Astrocyte (in vitro differentiated cells and primary cell): ENCODE results near the gene CETN3. TPM values are rescaled to one million over a fixed set of nuclear protein-coding genes. Genes with fewer than 3 reads are reported as not detected.

Experiments used
- DNase-seq: peaks from one replicate; pipeline ENCODE4 v3.0.0-alpha.2; 2010; ENCODE audit warnings: low read depth
- FAIRE-seq: peaks from 2 replicates; lab custom pipeline; 2011; peaks lifted over from hg19 to GRCh38; lab: Jason Lieb, UNC
- H2AFZ ChIP-seq: 2 replicates; pipeline ENCODE4 v1.6.0; 2012; ENCODE audit warnings: low read depth, low read length, inconsistent platforms
- H3K27ac ChIP-seq: 2 replicates; pipeline ENCODE4 v1.5.1; 2011; ENCODE audit warnings: low read depth, low read length, inconsistent platforms
- H3K27me3 ChIP-seq: 2 replicates; pipeline ENCODE4 v1.6.0; 2011; ENCODE audit warnings: low read length, inconsistent platforms; ENCODE audit not compliant: insufficient read depth
- H3K36me3 ChIP-seq: 2 replicates; pipeline ENCODE4 v1.5.1; 2011; ENCODE audit warnings: low read length, inconsistent platforms; ENCODE audit not compliant: insufficient read depth
- H3K4me1 ChIP-seq: 2 replicates; pipeline ENCODE4 v1.5.1; 2011; ENCODE audit warnings: low read length, inconsistent platforms; ENCODE audit not compliant: insufficient read depth
- H3K4me2 ChIP-seq: 2 replicates; pipeline ENCODE4 v1.6.0; 2012; ENCODE audit warnings: low read length, inconsistent platforms
- H3K4me3 ChIP-seq: 2 replicates; pipeline ENCODE4 v1.5.1; 2011; ENCODE audit warnings: low read depth, mild to moderate bottlenecking, low read length, inconsistent platforms; ENCODE audit not compliant: insufficient read depth
- H3K79me2 ChIP-seq: 2 replicates; pipeline ENCODE4 v1.6.0; 2012; ENCODE audit warnings: mild to moderate bottlenecking, low read length, inconsistent platforms; ENCODE audit not compliant: insufficient read depth
- H3K9ac ChIP-seq: 2 replicates; pipeline ENCODE4 v1.6.0; 2012; ENCODE audit warnings: mild to moderate bottlenecking, low read length, inconsistent platforms
- H3K9me3 ChIP-seq: 2 replicates; pipeline ENCODE4 v1.5.1; 2012; ENCODE audit warnings: low read depth, mild to moderate bottlenecking, low read length, inconsistent platforms; ENCODE audit not compliant: insufficient read depth
- H4K20me1 ChIP-seq: 2 replicates; pipeline ENCODE4 v1.6.0; 2012; ENCODE audit warnings: low read length, inconsistent platforms; ENCODE audit not compliant: insufficient read depth
- H3K27ac Mint-ChIP-seq: one replicate; pipeline ENCODE4 v1.8.0; 2021; ENCODE audit warnings: mild to moderate bottlenecking, mixed read lengths; ENCODE audit not compliant: unreplicated experiment
- H3K27me3 Mint-ChIP-seq: one replicate; pipeline ENCODE4 v1.8.0; 2021; ENCODE audit warnings: low read depth, mixed read lengths; ENCODE audit not compliant: unreplicated experiment
- H3K36me3 Mint-ChIP-seq: one replicate; pipeline ENCODE4 v1.8.0; 2021; ENCODE audit warnings: low read depth, mixed read lengths; ENCODE audit not compliant: unreplicated experiment
- H3K4me1 Mint-ChIP-seq: one replicate; pipeline ENCODE4 v1.8.0; 2021; ENCODE audit warnings: low read depth, mixed read lengths; ENCODE audit not compliant: unreplicated experiment
- H3K4me3 Mint-ChIP-seq: one replicate; pipeline ENCODE4 v1.8.0; 2021; ENCODE audit warnings: mild to moderate bottlenecking, moderate library complexity, mixed read lengths; ENCODE audit not compliant: unreplicated experiment
- H3K9me3 Mint-ChIP-seq: one replicate; pipeline ENCODE4 v1.8.0; 2021; ENCODE audit warnings: mild to moderate bottlenecking, mixed read lengths; ENCODE audit not compliant: unreplicated experiment
- CTCF ChIP-seq: IDR thresholded peaks from 2 replicates; pipeline ENCODE4 v1.5.1; 2011; ENCODE audit warnings: low read depth, mild to moderate bottlenecking, inconsistent platforms, low read length, moderate library complexity; ENCODE audit not compliant: insufficient read depth
- EZH2 ChIP-seq: IDR thresholded peaks from 2 replicates; pipeline ENCODE4 v1.6.1; 2012; ENCODE audit warnings: mild to moderate bottlenecking, low read length, inconsistent platforms; ENCODE audit not compliant: insufficient read depth
- total RNA-seq: library from RNA; stranded (reverse); gene quantifications from 2 replicates; pipeline ENCODE4 v1.2.1, GENCODE V29; 2021

The CETN3 gene
- total RNA-seq, 1 donor from 2014 or later = 18.2 TPM

DNA sequence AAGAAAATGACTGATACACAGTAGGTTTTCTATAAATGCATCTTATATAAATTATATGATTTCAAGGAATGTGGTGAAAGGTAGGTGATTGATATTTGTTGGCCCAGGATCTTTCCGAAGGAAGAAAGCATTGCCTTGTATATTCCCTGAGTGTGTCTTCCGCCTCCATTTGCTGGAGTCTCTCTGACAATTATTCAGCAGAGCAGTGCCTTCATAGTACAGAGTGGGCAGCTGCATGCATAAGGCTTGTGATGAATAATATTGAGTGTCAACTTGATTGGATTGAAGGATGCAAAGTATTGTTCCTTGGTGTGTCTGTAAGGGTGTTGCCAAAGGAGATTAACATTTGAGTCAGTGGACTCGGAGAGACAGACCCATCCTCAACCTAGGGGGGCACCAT lies 58.5 kb downstream of the CETN3 start:
- Histone ChIP-seq H3K4me1 (no peaks in the 10 kb centered on the region), H3K79me2 (no peaks in the 10 kb centered on the region), H3K4me3 (no peak overlapping the region), H4K20me1 (no peaks in the 10 kb centered on the region), H3K9ac (no peak overlapping the region), H2AFZ (no peak overlapping the region), H3K36me3 (no peaks in the 10 kb centered on the region), H3K9me3 (no peaks in the 10 kb centered on the region), H3K27me3 (no peaks in the 10 kb centered on the region), H3K27ac (no peak overlapping the region), H3K4me2 (no peak overlapping the region)
- Mint-ChIP-seq H3K4me3 (no peak overlapping the region), H3K36me3 (no peaks in the 10 kb centered on the region), H3K27me3 (no peaks in the 10 kb centered on the region), H3K9me3 (no peaks in the 10 kb centered on the region), H3K27ac (no peak overlapping the region), H3K4me1 (no peaks in the 10 kb centered on the region)
- no peak for FAIRE-seq
- TF ChIP-seq EZH2 = no peak
- no peak for TF ChIP-seq CTCF
- no peak for DNase-seq

DNA sequence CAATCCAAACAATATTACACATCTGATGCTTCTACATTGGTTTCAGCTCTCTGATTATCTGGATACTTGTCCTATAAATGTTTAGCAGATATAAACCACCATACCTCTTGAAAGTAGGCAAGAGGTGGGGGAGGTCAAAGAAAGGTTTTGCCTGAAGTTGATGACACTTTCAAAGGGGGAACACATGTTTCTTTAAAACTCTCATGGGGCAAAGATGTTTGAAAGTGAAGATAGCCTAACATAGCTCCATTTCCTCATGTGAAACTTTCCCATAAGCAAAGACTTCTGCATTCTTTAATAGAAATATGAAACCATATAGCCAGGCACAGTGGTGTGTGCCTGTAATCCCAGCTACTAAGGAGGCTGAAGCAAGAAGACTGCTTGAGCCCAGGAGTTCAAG lies 62.1 kb downstream of the CETN3 start:
- Histone ChIP-seq H4K20me1 (no peaks in the 10 kb centered on the region), H3K9me3 (no peaks in the 10 kb centered on the region), H3K27me3 (no peaks in the 10 kb centered on the region), H3K4me1 (no peaks in the 10 kb centered on the region), H3K36me3 (no peaks in the 10 kb centered on the region), H3K27ac (no peak overlapping the region), H2AFZ (no peak overlapping the region), H3K4me2 (no peak overlapping the region), H3K79me2 (no peaks in the 10 kb centered on the region), H3K4me3 (no peak overlapping the region), H3K9ac (no peak overlapping the region)
- Mint-ChIP-seq H3K27me3 (no peaks in the 10 kb centered on the region), H3K36me3 (no peaks in the 10 kb centered on the region), H3K4me3 (no peak overlapping the region), H3K9me3 (no peaks in the 10 kb centered on the region), H3K27ac (no peak overlapping the region), H3K4me1 (no peaks in the 10 kb centered on the region)
- DNase-seq (no peak), FAIRE-seq (no peak)
- TF ChIP-seq EZH2 = no peak
- no peak for TF ChIP-seq CTCF

- no peaks in the 10 kb centered on the region for H3K9me3 Mint-ChIP-seq
- DNase-seq (no peak), FAIRE-seq (no peak)
- no peak for TF ChIP-seq EZH2
- no peak for TF ChIP-seq CTCF
- H3K4me2 ChIP-seq = no peak overlapping the region
- no peak overlapping the region for H3K9ac ChIP-seq
- no peak overlapping the region for H3K4me3 ChIP-seq
- no peaks in the 10 kb centered on the region for H3K4me1 Mint-ChIP-seq
- H3K4me1 ChIP-seq = no peaks in the 10 kb centered on the region
- H3K27ac ChIP-seq = no peak overlapping the region
- H3K27ac Mint-ChIP-seq = no peak overlapping the region
- no peaks in the 10 kb centered on the region for H3K36me3 Mint-ChIP-seq
- no peaks in the 10 kb centered on the region for H4K20me1 ChIP-seq
- no peaks in the 10 kb centered on the region for H3K79me2 ChIP-seq
- no peak overlapping the region for H2AFZ ChIP-seq
- no peaks in the 10 kb centered on the region for H3K27me3 Mint-ChIP-seq
- no peaks in the 10 kb centered on the region for H3K36me3 ChIP-seq
- H3K9me3 ChIP-seq = no peaks in the 10 kb centered on the region
- H3K27me3 ChIP-seq = no peaks in the 10 kb centered on the region
- H3K4me3 Mint-ChIP-seq = no peak overlapping the region
These were observed 63.9 kb downstream of the CETN3 start for GRCh38 chr5:90345684-90346083.
